Ovary (tissue), 9 donors: ENCODE results near the gene GSK3A. TPM values are rescaled to one million over a fixed set of nuclear protein-coding genes. Genes with fewer than 3 reads are reported as not detected.

Experiments
- DNase-seq, 5 donors: peaks; one replicate each; pipeline ENCODE4 v3.0.0-alpha.2; 2019 to 2020
- H3K27ac ChIP-seq, 2 donors: fragments of 200-600 bp; one replicate each; pipeline versions ENCODE4 v1.5.1 to v1.8.0; 2019 to 2022
- H3K27me3 ChIP-seq: fragments of 200-600 bp; one replicate; pipeline ENCODE4 v1.8.0; 2022
- H3K36me3 ChIP-seq: fragments of 200-600 bp; sonication (generic); one replicate; pipeline ENCODE4 v1.5.1; 2019
- H3K4me1 ChIP-seq: one replicate; pipeline ENCODE4 v1.8.1; 2013; ENCODE audit warnings: mild to moderate bottlenecking, moderate library complexity; ENCODE audit not compliant: insufficient read depth
- H3K4me3 ChIP-seq: fragments of 200-600 bp; sonication (generic); one replicate; pipeline ENCODE4 v1.5.1; 2017
- H3K9me3 ChIP-seq, 2 donors: fragments of 200-600 bp in 1 of 2; sonication (generic) in 1 of 2; one replicate each; pipeline versions ENCODE4 v1.5.1 to v1.8.1; 2013 to 2019; ENCODE audit warnings: mild to moderate bottlenecking in 1 of 2, moderate library complexity in 1 of 2
- EP300 ChIP-seq: sonication (generic); formaldehyde crosslinking; IDR thresholded peaks from one replicate; pipeline ENCODE4 v1.6.1; 2017; ENCODE audit warnings: antibody characterized with exemption
- POLR2A ChIP-seq: fragments of 450-650 bp; IDR thresholded peaks from one replicate; pipeline ENCODE4 v1.6.1; 2017; ENCODE audit warnings: antibody characterized with exemption, mild to moderate bottlenecking, moderate library complexity
- WGBS, 3 donors: extraction: QIAGEN DNeasy Blood & Tissue Kit in 1 of 3; methylation state at CpG; one replicate each; pipeline versions ENCODE4 v1.1.5 to v1.1.7; 2013 to 2017; 5-methylcytosine and 5-hydroxymethylcytosine counted together
- intact Hi-C, 4 donors: fragments of 100-400 bp; cut with DNase I; formaldehyde crosslinking; loops; one replicate each; pipeline versions ENCODE4 v1.11.0 to v1.15.1; 2022 to 2023
- polyA plus RNA-seq, 2 donors: library from polyadenylated mRNA; stranded (reverse); fragments of 200-250 nt in 1 of 2; fragments of 350-450 nt in 1 of 2; fragmentation: Illumina TruSeq in 1 of 2; extraction: RNeasy Lipid Tissue Mini Kit (QIAGEN cat#74804) in 1 of 2; gene quantifications; one replicate each; pipeline ENCODE4 v1.2.3, GENCODE V29; 2013 to 2014
- total RNA-seq, 7 donors: library from RNA; depleted of rRNA in 2 of 7; stranded (reverse); fragments of >200 nt in 2 of 7; fragmentation: NEBNext Ultra II Directional in 3 of 7; extraction: Animal tissue kit (Norgen Biotek cat#: 25700) in 3 of 7; gene quantifications; one replicate each; pipeline versions ENCODE4 v1.1.0 to v1.2.4, GENCODE V29; 2016 to 2023
- TF ChIP-seq, protein P1 (sequence below), 3 donors: fragments of 450-650 bp in 2 of 3; fragments of 200-600 bp in 1 of 3; IDR thresholded peaks; one replicate each; pipeline versions ENCODE4 v1.5.1 to v1.8.0; 2016 to 2022; ENCODE audit warnings: antibody characterized with exemption in 3 of 3, mild to moderate bottlenecking in 1 of 3
- donor health status: DM: no; HTN: no; CAD: no; lungs with moderate emphysema.
- donor health status: DM: no; HTN: no; CAD: no.
- donor health status: Bipolar disorder and iron deficiency.
- donor health status: DM: yes; HTN: yes; CAD: no.
- donor health status: DM: no; HTN: no; CAD: no.
- donor health status: DM: yes; HTN: yes; CAD: no.

The GSK3A gene
- total and polyA plus RNA-seq, 9 donors, result 16.0 to 40.9 (median 34.9) TPM

DNA sequence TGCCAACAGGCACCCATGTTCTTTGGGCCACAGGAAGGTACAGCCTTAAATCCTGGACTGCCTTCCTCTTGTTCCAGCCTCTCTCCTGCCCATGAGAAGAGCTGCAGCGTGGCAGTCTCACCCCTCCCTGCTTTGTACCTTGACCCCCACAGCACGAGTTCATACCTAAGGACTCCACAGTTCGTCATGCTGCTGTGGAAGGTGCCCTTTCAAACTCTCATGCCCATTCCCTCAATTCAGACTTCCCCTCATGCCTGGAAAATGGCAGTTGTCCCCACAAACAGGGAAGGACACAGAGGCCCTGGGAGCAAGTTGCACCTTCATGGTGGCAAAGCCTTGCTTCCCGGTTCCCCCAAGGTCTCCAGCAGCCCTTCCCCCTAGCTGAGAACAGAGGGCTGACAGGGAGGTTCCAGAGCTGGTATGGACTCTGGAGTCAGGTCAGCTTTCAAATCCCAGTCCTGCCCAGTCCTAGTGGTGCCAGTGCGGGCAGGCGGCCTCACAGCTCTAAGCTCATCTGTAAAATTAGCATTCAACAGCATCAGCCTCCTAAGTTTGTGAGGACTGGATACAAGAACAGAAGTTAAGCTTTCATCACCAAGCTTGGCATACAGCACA is 8.6 kb downstream of the GSK3A start:
- intact Hi-C loops, result loop anchor here in 1 of 4 donors (2.0 kb wide), 1 partner anchor 25 kb away; no protein-coding TSS in a partner anchor
- Histone ChIP-seq H3K4me1 (no peaks in the 10 kb centered on the region), H3K27ac (no peak overlapping the region), H3K9me3 (no peaks in the 10 kb centered on the region), H3K36me3 (no peaks in the 10 kb centered on the region), H3K27me3 (no peaks in the 10 kb centered on the region), H3K4me3 (no peak overlapping the region)
- 71 to 86% (median 79%) methylated on average over 6 of the region's 6 CpGs for WGBS, 3 donors
- DNase-seq, result no peak
- TF ChIP-seq EP300, result no peak
- TF ChIP-seq, protein P1, sequence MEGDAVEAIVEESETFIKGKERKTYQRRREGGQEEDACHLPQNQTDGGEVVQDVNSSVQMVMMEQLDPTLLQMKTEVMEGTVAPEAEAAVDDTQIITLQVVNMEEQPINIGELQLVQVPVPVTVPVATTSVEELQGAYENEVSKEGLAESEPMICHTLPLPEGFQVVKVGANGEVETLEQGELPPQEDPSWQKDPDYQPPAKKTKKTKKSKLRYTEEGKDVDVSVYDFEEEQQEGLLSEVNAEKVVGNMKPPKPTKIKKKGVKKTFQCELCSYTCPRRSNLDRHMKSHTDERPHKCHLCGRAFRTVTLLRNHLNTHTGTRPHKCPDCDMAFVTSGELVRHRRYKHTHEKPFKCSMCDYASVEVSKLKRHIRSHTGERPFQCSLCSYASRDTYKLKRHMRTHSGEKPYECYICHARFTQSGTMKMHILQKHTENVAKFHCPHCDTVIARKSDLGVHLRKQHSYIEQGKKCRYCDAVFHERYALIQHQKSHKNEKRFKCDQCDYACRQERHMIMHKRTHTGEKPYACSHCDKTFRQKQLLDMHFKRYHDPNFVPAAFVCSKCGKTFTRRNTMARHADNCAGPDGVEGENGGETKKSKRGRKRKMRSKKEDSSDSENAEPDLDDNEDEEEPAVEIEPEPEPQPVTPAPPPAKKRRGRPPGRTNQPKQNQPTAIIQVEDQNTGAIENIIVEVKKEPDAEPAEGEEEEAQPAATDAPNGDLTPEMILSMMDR (IDR thresholded peaks at IDR 0.05), result no peak
- no peak for TF ChIP-seq POLR2A

DNA sequence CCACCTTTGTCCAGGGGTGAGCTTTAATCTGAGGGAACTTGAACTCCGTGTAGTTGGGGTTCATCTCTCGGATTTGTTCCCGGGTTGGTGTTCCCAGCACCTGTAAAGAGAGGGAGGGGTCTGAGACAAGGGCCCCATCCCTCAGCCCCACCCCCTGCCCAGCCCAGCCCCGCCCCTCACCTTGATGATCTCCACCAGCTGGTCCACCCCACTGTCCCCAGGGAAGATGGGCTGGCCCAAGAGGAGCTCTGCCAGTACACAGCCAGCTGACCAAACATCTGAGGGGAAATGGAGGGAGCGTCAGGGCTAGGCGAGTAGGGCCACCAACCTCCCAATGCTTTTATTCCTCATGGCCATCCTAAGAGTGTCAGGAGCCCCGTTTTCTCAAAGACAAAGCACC is 9.3 kb downstream of the GSK3A start:
- no peak overlapping the region for H3K27ac ChIP-seq
- H3K9me3 ChIP-seq, result no peaks in the 10 kb centered on the region
- H3K27me3 ChIP-seq, result no peaks in the 10 kb centered on the region
- no peak overlapping the region for H3K4me3 ChIP-seq
- WGBS, 3 donors, result 47 to 56% (median 51%) methylated on average over 7 of the region's 7 CpGs
- intact Hi-C loops, result no loop called here
- no peak for DNase-seq
- TF ChIP-seq, protein P1 (IDR thresholded peaks at IDR 0.05), result no peak
- TF ChIP-seq POLR2A, result no peak
- no peak for TF ChIP-seq EP300
- no peaks in the 10 kb centered on the region for H3K36me3 ChIP-seq
- no peaks in the 10 kb centered on the region for H3K4me1 ChIP-seq

DNA sequence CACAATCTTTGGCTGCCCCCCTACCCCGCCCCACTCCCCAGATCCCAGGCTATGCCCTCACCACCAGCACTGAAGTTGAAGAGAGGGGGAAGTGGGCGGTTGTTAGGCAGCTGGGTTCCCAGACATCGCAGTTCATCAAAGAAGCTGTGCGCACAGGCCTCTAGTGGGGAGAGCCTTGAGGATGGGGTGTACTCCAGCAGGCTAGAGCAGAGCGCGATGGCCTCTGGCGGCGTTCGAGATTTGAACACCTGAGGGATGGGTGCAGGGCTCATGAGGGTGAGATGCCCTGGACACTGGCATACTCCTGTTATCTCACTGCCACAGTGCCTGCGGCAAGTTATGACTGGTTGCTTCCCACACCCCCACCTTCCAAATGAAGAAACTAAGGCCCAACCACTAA is 10.0 kb downstream of the GSK3A start:
- Histone ChIP-seq H3K27me3 (no peaks in the 10 kb centered on the region), H3K9me3 (no peaks in the 10 kb centered on the region), H3K4me3 (no peak overlapping the region), H3K27ac (no peak overlapping the region), H3K4me1 (no peaks in the 10 kb centered on the region), H3K36me3 (no peaks in the 10 kb centered on the region)
- TF ChIP-seq POLR2A (no peak), EP300 (no peak)
- TF ChIP-seq, protein P1 (IDR thresholded peaks at IDR 0.05), result no peak
- WGBS, 3 donors, result 89 to 91% (median 89%) methylated on average over 10 of the region's 10 CpGs
- DNase-seq, result no peak
- intact Hi-C loops, result no loop called here

DNA sequence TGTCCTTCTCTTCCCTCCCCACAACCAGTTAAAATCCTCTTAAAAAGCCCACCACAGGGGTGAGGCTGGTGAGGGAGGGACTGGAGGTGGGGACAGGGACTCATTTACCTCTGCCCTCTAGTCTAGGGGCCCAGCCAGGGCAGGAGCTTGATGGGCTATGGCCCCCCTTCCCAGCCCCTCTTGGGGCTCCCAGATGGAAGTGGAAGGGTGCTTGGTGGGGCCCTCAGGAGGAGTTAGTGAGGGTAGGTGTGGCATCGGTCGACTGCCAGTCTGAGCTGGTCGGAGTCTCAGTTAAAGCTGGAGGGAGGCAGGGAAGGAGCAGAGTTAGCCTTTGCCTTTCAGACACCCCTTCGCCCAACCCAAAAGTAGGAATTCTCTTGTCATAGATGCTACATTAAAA is 11.8 kb downstream of the GSK3A start:
- Histone ChIP-seq H3K9me3 (no peaks in the 10 kb centered on the region), H3K27ac (no peak overlapping the region), H3K4me1 (no peaks in the 10 kb centered on the region), H3K4me3 (no peak overlapping the region), H3K36me3 (no peaks in the 10 kb centered on the region), H3K27me3 (no peaks in the 10 kb centered on the region)
- no peak for DNase-seq
- intact Hi-C loops, result no loop called here
- WGBS, 3 donors, result 75 to 79% (median 75%) methylated on average over 4 of the region's 4 CpGs
- TF ChIP-seq EP300, result no peak
- TF ChIP-seq, protein P1 (IDR thresholded peaks at IDR 0.05), result no peak
- TF ChIP-seq POLR2A, result no peak
